Erythroblast (primary cell): Measurements from ENCODE around the gene AGAP1.

Experiments
- GATA1 ChIP-seq: IDR thresholded peaks from 2 replicates; pipeline ENCODE4 v1.6.1; 2011; ENCODE audit warnings: low read depth, mild to moderate bottlenecking, control low read depth, low read length, moderate library complexity
- POLR2A ChIP-seq: IDR thresholded peaks from 2 replicates; pipeline ENCODE4 v1.6.1; 2011; ENCODE audit warnings: mild to moderate bottlenecking, low read length

- no peak for TF ChIP-seq POLR2A
- TF ChIP-seq GATA1: no peak
Measured at GRCh38 chr2:235570256-235570655, 76.4 kb downstream of the AGAP1 start.
